ENCODE measurements around the gene HNRNPH1.
"Not testable (repeated sequence)": the region's sequence is repeated elsewhere in the genome, so short reads cannot be mapped to it uniquely, and the experiment has no call there.

The HNRNPH1 gene

GRCh38 chr5:179639296-179639695, 15.8 kb upstream of the HNRNPH1 start:
- DNase-seq (ENCODE audit: insufficient read length, low spot score); FAIRE-seq: not testable (repeated sequence)

- not testable (repeated sequence) for FAIRE-seq; DNase-seq (ENCODE audit: insufficient read length, low spot score)
Measured at GRCh38 chr5:179634370-179635172, 11.1 kb upstream of the HNRNPH1 start.

GRCh38 chr5:179633501-179634369, 10.3 kb upstream of the HNRNPH1 start:
- FAIRE-seq, result not testable (repeated sequence)

GRCh38 chr5:179624841-179625271, 1.4 kb upstream of the HNRNPH1 start:
- FAIRE-seq, result no peak
- TF ChIP-seq CTCF (IDR thresholded peaks at IDR 0.05; ENCODE audit: insufficient read depth, missing control alignments), result no peak
- DNase-seq (ENCODE audit: insufficient read length, low spot score), result no peak

More at GRCh38 chr5:179633501-179634369, 10.3 kb upstream of the HNRNPH1 start:
- not testable (repeated sequence) for DNase-seq (ENCODE audit: insufficient read length, low spot score)

- TF ChIP-seq CTCF (IDR thresholded peaks at IDR 0.05; ENCODE audit: insufficient read depth, missing control alignments), result no peak
- DNase-seq (ENCODE audit: insufficient read length, low spot score), result no peak
- no peak for FAIRE-seq
Measured at GRCh38 chr5:179623906-179624741, 653 bp upstream of the HNRNPH1 start.

GRCh38 chr5:179621551-179622214, 1.8 kb downstream of the HNRNPH1 start:
- FAIRE-seq (no peak), DNase-seq (ENCODE audit: insufficient read length, low spot score) (no peak)
- no peak for TF ChIP-seq CTCF (IDR thresholded peaks at IDR 0.05; ENCODE audit: insufficient read depth, missing control alignments)

GRCh38 chr5:179620703-179621350, 2.6 kb downstream of the HNRNPH1 start:
- FAIRE-seq (no peak), DNase-seq (ENCODE audit: insufficient read length, low spot score) (no peak)
- no peak for TF ChIP-seq CTCF (IDR thresholded peaks at IDR 0.05; ENCODE audit: insufficient read depth, missing control alignments)
